Mesendoderm (in vitro differentiated cells): ENCODE data around the gene WWTR1.

ENCODE experiments used
- DNase-seq: peaks from one replicate; pipeline ENCODE4 v3.0.0; 2013
- H2AK5ac ChIP-seq: 2 replicates; pipeline ENCODE4 v1.6.1; 2013; ENCODE audit warnings: low read length, inconsistent platforms
- H2BK120ac ChIP-seq: 2 replicates; pipeline ENCODE4 v1.6.1; 2013; ENCODE audit warnings: low read depth, mild to moderate bottlenecking, low read length, moderate library complexity, mixed read lengths
- H2BK15ac ChIP-seq: replicated peaks from 2 replicates; pipeline ENCODE4 v1.6.1; 2013; ENCODE audit warnings: low read depth, mild to moderate bottlenecking, moderate library complexity
- H2BK5ac ChIP-seq: 2 replicates; pipeline ENCODE4 v1.6.1; 2013; ENCODE audit warnings: low read length, inconsistent platforms
- H3K18ac ChIP-seq: 2 replicates; pipeline ENCODE4 v1.6.1; 2013; ENCODE audit warnings: mild to moderate bottlenecking, low read length, mixed read lengths
- H3K23ac ChIP-seq: one replicate; pipeline ENCODE4 v1.6.1; 2013; ENCODE audit warnings: low read length
- H3K27ac ChIP-seq: 2 replicates; pipeline ENCODE4 v1.5.1; 2013; ENCODE audit warnings: low read depth, mild to moderate bottlenecking, inconsistent platforms, low read length, moderate library complexity
- H3K27me3 ChIP-seq: 2 replicates; pipeline ENCODE4 v1.6.1; 2013; ENCODE audit warnings: low read length, control low read depth, mild to moderate bottlenecking, inconsistent platforms; ENCODE audit not compliant: insufficient read depth, poor library complexity
- H3K36me3 ChIP-seq: 2 replicates; pipeline ENCODE4 v1.6.1; 2013; ENCODE audit warnings: low read length, inconsistent platforms; ENCODE audit not compliant: control insufficient read depth, insufficient read depth
- H3K4ac ChIP-seq: one replicate; pipeline ENCODE4 v1.6.1; 2013; ENCODE audit warnings: low read depth, mild to moderate bottlenecking, low read length, moderate library complexity
- H3K4me1 ChIP-seq: 2 replicates; pipeline ENCODE4 v1.6.1; 2013; ENCODE audit warnings: low read depth, low read length, inconsistent platforms; ENCODE audit not compliant: control insufficient read depth
- H3K4me2 ChIP-seq: 2 replicates; pipeline ENCODE4 v1.6.1; 2013; ENCODE audit warnings: low read length
- H3K4me3 ChIP-seq: 2 replicates; pipeline ENCODE4 v1.5.1; 2013; ENCODE audit warnings: mild to moderate bottlenecking, low read length
- H3K56ac ChIP-seq: one replicate; pipeline ENCODE4 v1.6.1; 2013; ENCODE audit warnings: low read length
- H3K79me1 ChIP-seq: 2 replicates; pipeline ENCODE4 v1.6.1; 2013; ENCODE audit warnings: low read length, inconsistent platforms
- H3K79me2 ChIP-seq: 2 replicates; pipeline ENCODE4 v1.6.1; 2013; ENCODE audit warnings: mild to moderate bottlenecking, low read length; ENCODE audit not compliant: control insufficient read depth, insufficient read depth
- H3K9ac ChIP-seq: 2 replicates; pipeline ENCODE4 v1.6.1; 2013; ENCODE audit warnings: low read length, inconsistent platforms
- H4K5ac ChIP-seq: one replicate; pipeline ENCODE4 v1.6.1; 2013; ENCODE audit warnings: low read length
- H4K8ac ChIP-seq: one replicate; pipeline ENCODE4 v1.6.1; 2013; ENCODE audit warnings: low read depth, mild to moderate bottlenecking, control low read depth, low read length, moderate library complexity
- WGBS: extraction: QIAGEN DNeasy Blood & Tissue Kit; methylation state at CpG from one replicate; pipeline ENCODE4 v1.1.7; 2013; ENCODE audit warnings: low lambda C conversion rate, missing lambda C conversion rate; ENCODE audit not compliant: insufficient coverage; ENCODE audit errors: extremely low coverage; 5-methylcytosine and 5-hydroxymethylcytosine counted together

The WWTR1 gene

GRCh38 chr3:149612456-149612855 lies 45.4 kb downstream of the WWTR1 start:
- Histone ChIP-seq H2AK5ac (no peak overlapping the region), H3K27me3 (no peaks in the 10 kb centered on the region), H3K18ac (no peak overlapping the region), H3K9ac (no peak overlapping the region), H3K36me3 (no peaks in the 10 kb centered on the region), H3K56ac (no peak overlapping the region), H2BK5ac (no peak overlapping the region), H3K79me2 (peaks cover 3% of the 10 kb centered on the region), H4K8ac (no peak overlapping the region), H2BK120ac (no peak overlapping the region), H2BK15ac (no peak overlapping the region), H3K4me2 (no peak overlapping the region), H3K23ac (no peak overlapping the region), H3K79me1 (peaks cover 9% of the 10 kb centered on the region), H4K5ac (no peak overlapping the region), H3K4me3 (no peak overlapping the region), H3K4ac (no peak overlapping the region), H3K27ac (no peak overlapping the region), H3K4me1 (peaks cover 2% of the 10 kb centered on the region)
- DNase-seq: no peak
- WGBS: no CpG with 5 or more reads among the region's 4 CpGs

- Histone ChIP-seq H3K4me3 (no peak overlapping the region), H3K27me3 (no peaks in the 10 kb centered on the region), H4K8ac (no peak overlapping the region), H3K23ac (no peak overlapping the region), H2BK120ac (no peak overlapping the region), H3K4me2 (no peak overlapping the region), H3K4ac (no peak overlapping the region), H3K18ac (no peak overlapping the region), H2BK15ac (no peak overlapping the region), H3K56ac (no peak overlapping the region), H3K79me2 (no peaks in the 10 kb centered on the region), H2AK5ac (no peak overlapping the region), H3K4me1 (peaks cover 2% of the 10 kb centered on the region), H4K5ac (no peak overlapping the region), H3K36me3 (no peaks in the 10 kb centered on the region), H3K27ac (no peak overlapping the region), H2BK5ac (no peak overlapping the region), H3K9ac (no peak overlapping the region), H3K79me1 (peaks cover 7% of the 10 kb centered on the region)
- WGBS: no CpG with 5 or more reads among the region's 2 CpGs
- DNase-seq: no peak
These were observed 46.7 kb downstream of the WWTR1 start for GRCh38 chr3:149611149-149611548.

DNA sequence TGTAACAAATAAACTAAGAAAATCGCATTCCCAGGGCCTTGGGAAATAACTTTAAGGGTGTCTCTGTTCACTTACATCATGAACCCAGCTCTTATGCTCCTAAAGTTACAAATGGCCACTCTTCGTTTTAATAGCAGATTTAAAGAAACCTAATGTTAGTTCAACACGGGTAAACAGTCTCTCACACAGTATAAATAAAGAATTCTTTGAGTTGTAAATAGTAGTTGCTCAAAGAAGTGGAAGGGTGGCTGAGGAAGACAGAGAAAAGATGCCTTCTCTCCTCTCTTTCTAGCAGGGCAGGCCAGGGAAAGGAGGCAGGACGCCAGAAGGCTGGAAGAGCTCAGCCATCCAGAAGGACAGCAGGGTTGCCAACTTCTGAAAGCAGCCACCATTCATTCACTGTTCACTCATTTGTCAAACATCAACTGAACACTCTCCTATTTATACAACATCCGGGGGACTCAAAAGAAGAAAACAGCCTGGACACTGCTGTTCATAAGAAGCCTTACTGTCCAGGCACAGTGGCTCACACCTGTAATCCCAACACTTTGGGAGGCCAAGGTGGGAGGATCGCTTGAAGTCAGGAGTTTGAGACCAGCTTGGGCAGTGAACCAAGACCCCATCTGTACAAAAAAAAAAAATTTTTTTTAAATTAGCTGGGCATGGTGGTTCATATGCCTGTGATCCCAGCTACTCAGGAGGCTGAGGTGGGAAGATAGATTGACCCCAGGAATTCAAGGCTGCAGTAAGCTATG lies 47.3 kb downstream of the WWTR1 start:
- Histone ChIP-seq H4K5ac (no peak overlapping the region), H3K27ac (no peak overlapping the region), H3K4me2 (no peak overlapping the region), H3K4ac (no peak overlapping the region), H3K79me2 (no peaks in the 10 kb centered on the region), H3K4me1 (peaks cover 1% of the 10 kb centered on the region), H2BK5ac (no peak overlapping the region), H3K79me1 (peaks cover 6% of the 10 kb centered on the region), H2AK5ac (no peak overlapping the region), H2BK120ac (no peak overlapping the region), H3K18ac (no peak overlapping the region), H3K36me3 (no peaks in the 10 kb centered on the region), H2BK15ac (no peak overlapping the region), H3K9ac (no peak overlapping the region), H3K27me3 (no peaks in the 10 kb centered on the region), H4K8ac (no peak overlapping the region), H3K4me3 (no peak overlapping the region), H3K56ac (no peak overlapping the region), H3K23ac (no peak overlapping the region)
- no CpG with 5 or more reads among the region's 6 CpGs for WGBS
- DNase-seq: no peak

DNA sequence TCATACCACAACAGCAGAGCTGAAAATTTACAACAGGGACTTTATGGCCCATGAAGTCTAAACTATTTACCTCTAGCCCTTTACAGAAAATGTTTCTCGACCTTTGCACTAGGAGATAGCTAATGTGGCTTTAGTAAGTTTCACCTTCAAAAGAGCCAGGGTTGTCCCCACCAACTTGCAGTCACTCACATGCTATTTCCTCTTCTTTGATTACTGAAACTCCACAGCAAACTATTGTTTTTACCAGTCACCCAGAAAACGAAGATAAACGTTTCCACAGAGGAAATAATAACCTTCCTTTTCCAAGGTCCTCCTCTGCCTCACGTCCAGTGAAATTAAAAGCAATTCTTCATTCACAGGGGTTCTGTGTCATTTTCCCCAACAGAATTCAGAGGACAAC lies 48.2 kb downstream of the WWTR1 start:
- H2BK120ac ChIP-seq: no peak overlapping the region
- H3K27ac ChIP-seq: no peak overlapping the region
- no peak overlapping the region for H3K23ac ChIP-seq
- no peak overlapping the region for H3K18ac ChIP-seq
- DNase-seq: no peak
- no peaks in the 10 kb centered on the region for H3K27me3 ChIP-seq
- H3K9ac ChIP-seq: no peak overlapping the region
- no peak overlapping the region for H3K4me3 ChIP-seq
- H2AK5ac ChIP-seq: no peak overlapping the region
- no peak overlapping the region for H3K4ac ChIP-seq
- WGBS: no CpG with 5 or more reads among the region's 4 CpGs
- no peaks in the 10 kb centered on the region for H3K79me2 ChIP-seq
- H3K4me1 ChIP-seq: no peaks in the 10 kb centered on the region
- no peak overlapping the region for H4K5ac ChIP-seq
- no peaks in the 10 kb centered on the region for H3K36me3 ChIP-seq
- no peak overlapping the region for H4K8ac ChIP-seq
- H3K4me2 ChIP-seq: no peak overlapping the region
- H2BK5ac ChIP-seq: no peak overlapping the region
- H3K56ac ChIP-seq: no peak overlapping the region
- peaks cover 12% of the 10 kb centered on the region for H3K79me1 ChIP-seq
- no peak overlapping the region for H2BK15ac ChIP-seq

GRCh38 chr3:149608987-149609386 lies 48.8 kb downstream of the WWTR1 start:
- Histone ChIP-seq H3K27ac (no peak overlapping the region), H4K5ac (no peak overlapping the region), H3K4me3 (no peak overlapping the region), H2AK5ac (no peak overlapping the region), H3K4ac (no peak overlapping the region), H3K18ac (no peak overlapping the region), H3K36me3 (no peaks in the 10 kb centered on the region), H2BK120ac (no peak overlapping the region), H4K8ac (no peak overlapping the region), H3K27me3 (no peaks in the 10 kb centered on the region), H3K56ac (no peak overlapping the region), H3K79me2 (no peaks in the 10 kb centered on the region), H3K79me1 (peaks cover 12% of the 10 kb centered on the region), H2BK15ac (no peak overlapping the region), H3K23ac (no peak overlapping the region), H3K9ac (no peak overlapping the region), H3K4me2 (no peak overlapping the region), H3K4me1 (peaks cover 3% of the 10 kb centered on the region), H2BK5ac (no peak overlapping the region)
- WGBS: no CpG with 5 or more reads among the region's 3 CpGs
- no peak for DNase-seq

DNA sequence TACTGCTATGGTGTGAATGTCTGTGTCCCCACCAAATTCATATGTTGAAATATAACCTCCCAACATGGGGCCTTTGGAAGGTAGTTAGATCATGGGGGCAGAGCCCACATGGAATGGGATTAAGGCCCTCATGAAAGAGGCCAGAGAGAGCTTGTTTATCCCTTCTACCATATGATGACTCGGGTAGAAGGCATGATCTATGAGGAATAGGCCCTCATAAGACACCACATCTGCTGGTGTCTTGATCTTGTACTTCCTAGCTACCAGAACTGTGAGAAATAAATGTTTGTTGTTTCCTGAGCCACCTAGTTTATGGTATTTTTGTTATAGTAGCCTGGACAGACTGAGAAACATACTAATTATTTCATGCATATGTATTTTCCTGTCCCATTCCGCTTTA lies 51.9 kb downstream of the WWTR1 start:
- H3K79me1 ChIP-seq: peaks cover 9% of the 10 kb centered on the region
- H3K4ac ChIP-seq: no peak overlapping the region
- no peak overlapping the region for H3K4me2 ChIP-seq
- no peak overlapping the region for H2BK5ac ChIP-seq
- H3K9ac ChIP-seq: no peak overlapping the region
- no peak overlapping the region for H2AK5ac ChIP-seq
- H3K4me3 ChIP-seq: no peak overlapping the region
- DNase-seq: peak; percentile 44
- no peaks in the 10 kb centered on the region for H3K79me2 ChIP-seq
- H4K5ac ChIP-seq: no peak overlapping the region
- no peak overlapping the region for H3K27ac ChIP-seq
- no peak overlapping the region for H3K23ac ChIP-seq
- no peak overlapping the region for H4K8ac ChIP-seq
- no peak overlapping the region for H2BK120ac ChIP-seq
- no peak overlapping the region for H2BK15ac ChIP-seq
- no peaks in the 10 kb centered on the region for H3K27me3 ChIP-seq
- H3K18ac ChIP-seq: no peak overlapping the region
- peaks cover 3% of the 10 kb centered on the region for H3K4me1 ChIP-seq
- H3K36me3 ChIP-seq: no peaks in the 10 kb centered on the region
- no CpG with 5 or more reads among the region's 2 CpGs for WGBS
- H3K56ac ChIP-seq: no peak overlapping the region
